IMR-90 (cell line): ENCODE measurements around the gene ENOX1. TPM values are rescaled to one million over a fixed set of nuclear protein-coding genes. Genes with fewer than 3 reads are reported as not detected.
A peak's percentile ranks its signal among the peaks of the same experiment; 100 is the strongest.

Experiments used
- ATAC-seq: fragments of 200-7000 bp; cut with Tn5 transposase; 2 replicates; pipeline ENCODE4 v1.9.1; 2020; ENCODE audit warnings: low read depth, mild to moderate bottlenecking, moderate library complexity
- BruUV-seq: library from RNA; stranded (reverse); fragments of 400-500 nt; replicated peaks from 2 replicates; lab custom pipeline; 2021; lab: Mats Ljungman, UMichigan
- CTCF ChIA-PET: fragments of 300-600 bp; formaldehyde crosslinking; extraction: SDS; loops from one replicate; lab custom pipeline; 2021; ENCODE audit warnings: antibody characterized with exemption; lab: Yijun Ruan, JAX
- POLR2A ChIA-PET: fragments of 300-600 bp; sonication (Branson Sonifier 250); formaldehyde crosslinking; loops from one replicate; lab custom pipeline; 2022; ENCODE audit warnings: antibody characterized with exemption; ENCODE audit not compliant: unreplicated experiment; lab: Charles Lee
- DNase-seq: peaks from one replicate; pipeline ENCODE4 v3.0.0; 2013
- H2AFZ ChIP-seq: replicated peaks from 2 replicates; pipeline ENCODE3; 2013; ENCODE audit warnings: low read length, mild to moderate bottlenecking; ENCODE audit not compliant: poor library complexity
- H2AK5ac ChIP-seq: 2 replicates; pipeline ENCODE4 v1.6.1; 2013; ENCODE audit warnings: low read depth, low read length, inconsistent platforms
- H2AK9ac ChIP-seq: replicated peaks from 2 replicates; pipeline ENCODE3; 2013; ENCODE audit warnings: mild to moderate bottlenecking, low read depth, low read length, moderate library complexity; ENCODE audit not compliant: poor library complexity
- H2BK120ac ChIP-seq: 2 replicates; pipeline ENCODE4 v1.6.1; 2013; ENCODE audit warnings: low read depth, low read length, inconsistent platforms
- H2BK15ac ChIP-seq: 3 replicates; pipeline ENCODE4 v1.6.1; 2013; ENCODE audit warnings: low read depth, low read length, inconsistent platforms
- H2BK20ac ChIP-seq: 2 replicates; pipeline ENCODE4 v1.6.1; 2013; ENCODE audit warnings: low read depth, mild to moderate bottlenecking, inconsistent platforms, low read length, moderate library complexity
- H2BK5ac ChIP-seq: 2 replicates; pipeline ENCODE4 v1.6.1; 2013; ENCODE audit warnings: mild to moderate bottlenecking, low read depth, low read length, inconsistent platforms; ENCODE audit not compliant: poor library complexity, severe bottlenecking
- H3K14ac ChIP-seq: replicated peaks from 2 replicates; pipeline ENCODE4 v1.6.1; 2013; ENCODE audit warnings: low read depth, low read length, inconsistent platforms
- H3K18ac ChIP-seq: 2 replicates; pipeline ENCODE4 v1.6.1; 2013; ENCODE audit warnings: low read depth, low read length, control low read depth
- H3K23ac ChIP-seq: 2 replicates; pipeline ENCODE4 v1.6.1; 2013; ENCODE audit warnings: low read depth, low read length, inconsistent platforms
- H3K27ac ChIP-seq: 2 replicates; pipeline ENCODE4 v1.5.1; 2013; ENCODE audit warnings: mild to moderate bottlenecking, control low read depth, low read length; ENCODE audit not compliant: insufficient read depth
- H3K27me3 ChIP-seq: 2 replicates; pipeline ENCODE4 v1.6.1; 2013; ENCODE audit warnings: low read length; ENCODE audit not compliant: control insufficient read depth, insufficient read depth
- H3K36me3 ChIP-seq: 2 replicates; pipeline ENCODE4 v1.6.1; 2013; ENCODE audit warnings: low read length, mixed read lengths; ENCODE audit not compliant: control insufficient read depth, insufficient read depth
- H3K4ac ChIP-seq: 2 replicates; pipeline ENCODE4 v1.6.1; 2013; ENCODE audit warnings: low read depth, low read length, inconsistent platforms
- H3K4me1 ChIP-seq: 2 replicates; pipeline ENCODE4 v1.6.1; 2013; ENCODE audit warnings: low read length, mixed read lengths; ENCODE audit not compliant: control insufficient read depth, insufficient read depth
- H3K4me2 ChIP-seq: 2 replicates; pipeline ENCODE4 v1.6.1; 2013; ENCODE audit warnings: low read depth, mild to moderate bottlenecking, control low read depth, low read length, moderate library complexity
- H3K4me3 ChIP-seq: 2 replicates; pipeline ENCODE4 v1.5.1; 2013; ENCODE audit warnings: low read depth, mild to moderate bottlenecking, control low read depth, low read length, moderate library complexity; ENCODE audit not compliant: insufficient read depth
- H3K56ac ChIP-seq: 2 replicates; pipeline ENCODE4 v1.6.1; 2013; ENCODE audit warnings: low read length, inconsistent platforms; ENCODE audit not compliant: insufficient read depth; ENCODE audit errors: extremely low read depth
- H3K79me1 ChIP-seq, 2 experiments: 2 replicates each; pipeline ENCODE4 v1.6.1; 2013; ENCODE audit warnings: low read length in 2 of 2, inconsistent platforms in 1 of 2, low read depth in 1 of 2
- H3K9ac ChIP-seq: 2 replicates; pipeline ENCODE4 v1.6.1; 2013; ENCODE audit warnings: low read depth, low read length, control low read depth
- H3K9me1 ChIP-seq: 2 replicates; pipeline ENCODE4 v1.6.1; 2013; ENCODE audit warnings: low read length, inconsistent platforms; ENCODE audit not compliant: insufficient read depth
- H3K9me3 ChIP-seq: 2 replicates; pipeline ENCODE4 v1.6.1; 2013; ENCODE audit warnings: low read length; ENCODE audit not compliant: control insufficient read depth, insufficient read depth
- H4K20me1 ChIP-seq: 2 replicates; pipeline ENCODE4 v1.6.1; 2013; ENCODE audit warnings: low read length, inconsistent platforms; ENCODE audit not compliant: insufficient read depth
- H4K5ac ChIP-seq: 2 replicates; pipeline ENCODE4 v1.6.1; 2013; ENCODE audit warnings: mild to moderate bottlenecking, low read depth, low read length, control low read depth
- H4K8ac ChIP-seq, 2 experiments: 2 replicates each; pipeline ENCODE4 v1.6.1; 2013; ENCODE audit warnings: low read depth in 2 of 2, low read length in 2 of 2, control low read depth in 1 of 2, inconsistent platforms in 1 of 2
- H4K91ac ChIP-seq: 2 replicates; pipeline ENCODE4 v1.6.1; 2013; ENCODE audit warnings: low read depth, low read length, inconsistent platforms; ENCODE audit not compliant: insufficient read depth
- BHLHE40 ChIP-seq: fragments of 150-350 bp; IDR thresholded peaks from 2 replicates; pipeline ENCODE4 v1.6.1; 2016; ENCODE audit warnings: mild to moderate bottlenecking, low read depth, low read length
- CEBPB ChIP-seq: IDR thresholded peaks from 2 replicates; pipeline ENCODE4 v1.6.1; 2012; ENCODE audit warnings: low read depth, low read length, improper control_type of control experiment
- CHD1 ChIP-seq: IDR thresholded peaks from 2 replicates; pipeline ENCODE4 v1.6.1; 2012; ENCODE audit warnings: low read depth, low read length, improper control_type of control experiment
- FOS ChIP-seq: fragments of 150-350 bp; IDR thresholded peaks from 2 replicates; pipeline ENCODE4 v1.6.1; 2016; ENCODE audit warnings: low read depth, low read length
- MAFK ChIP-seq: IDR thresholded peaks from 2 replicates; pipeline ENCODE4 v1.6.1; 2012; ENCODE audit warnings: low read depth, low read length, improper control_type of control experiment
- MAZ ChIP-seq: IDR thresholded peaks from 2 replicates; pipeline ENCODE4 v1.6.1; 2012; ENCODE audit warnings: low read depth, mild to moderate bottlenecking, low read length, improper control_type of control experiment, moderate library complexity, borderline replicate concordance
- MXI1 ChIP-seq: IDR thresholded peaks from 2 replicates; pipeline ENCODE4 v1.6.1; 2012; ENCODE audit warnings: low read depth, mild to moderate bottlenecking, low read length, moderate library complexity, borderline replicate concordance
- NFE2L2 ChIP-seq: fragments of 150-350 bp; IDR thresholded peaks from 2 replicates; pipeline ENCODE4 v1.6.1; 2016; ENCODE audit warnings: low read depth, mild to moderate bottlenecking, low read length
- POLR2A ChIP-seq: IDR thresholded peaks from 2 replicates; pipeline ENCODE4 v1.6.1; 2012; ENCODE audit warnings: mild to moderate bottlenecking, low read depth, low read length
- RAD21 ChIP-seq: IDR thresholded peaks from 2 replicates; pipeline ENCODE4 v1.6.1; 2012; ENCODE audit warnings: low read length, improper control_type of control experiment
- RCOR1 ChIP-seq: IDR thresholded peaks from 2 replicates; pipeline ENCODE4 v1.6.1; 2012; ENCODE audit warnings: mild to moderate bottlenecking, low read length, improper control_type of control experiment; ENCODE audit not compliant: insufficient replicate concordance
- RFX5 ChIP-seq: IDR thresholded peaks from 2 replicates; pipeline ENCODE4 v1.8.0; 2012; ENCODE audit warnings: low read depth, mild to moderate bottlenecking, low read length, moderate library complexity
- SMC3 ChIP-seq: fragments of 150-350 bp; IDR thresholded peaks from 2 replicates; pipeline ENCODE4 v1.6.1; 2016; ENCODE audit warnings: low read depth, mild to moderate bottlenecking, antibody characterized with exemption, low read length, moderate library complexity
- WGBS, 2 experiments: methylation state at CpG; one replicate each; pipeline versions ENCODE4 v1.1.5 to v1.1.7; 2013; ENCODE audit warnings: missing lambda C conversion rate in 2 of 2; ENCODE audit not compliant: insufficient read length in 1 of 2; ENCODE audit errors: extremely low coverage in 2 of 2; 5-methylcytosine and 5-hydroxymethylcytosine counted together
- dilution Hi-C: fragments of 300-500 bp; cut with HindIII; formaldehyde crosslinking; loops from one replicate; pipeline ENCODE4 v1.14.3; 2018; ENCODE audit warnings: low sequenced_read_pairs; ENCODE audit not compliant: unreplicated experiment
- in situ Hi-C: fragments of 300-500 bp; cut with MboI; formaldehyde crosslinking; loops from 3 replicates; pipeline ENCODE4 v1.14.3; 2019; ENCODE audit warnings: low sequenced_read_pairs, inconsistent platforms, mixed read lengths
- intact Hi-C: fragments of 100-400 bp; cut with micrococcal nuclease; formaldehyde crosslinking; loops from 2 replicates; pipeline ENCODE4 v1.10.0; 2022
- polyA plus RNA-seq, 3 experiments: library from polyadenylated mRNA; depleted of rRNA; stranded (reverse); fragments of >200 nt; gene quantifications; 2 replicates each; pipeline ENCODE4 v1.2.3, GENCODE V29; 2012; ENCODE audit warnings: low replicate concordance in 1 of 3
- total RNA-seq: library from RNA; depleted of rRNA; stranded (reverse); fragments of >200 nt; gene quantifications from 2 replicates; pipeline ENCODE4 v1.2.3, GENCODE V29; 2012
- TF ChIP-seq, protein P1 (sequence below): fragments of 150-350 bp; IDR thresholded peaks from 2 replicates; pipeline ENCODE4 v1.6.1; 2016; ENCODE audit warnings: low read depth, mild to moderate bottlenecking, low read length, moderate library complexity, borderline replicate concordance
- TF ChIP-seq, protein P2 (sequence below): fragments of 150-350 bp; IDR thresholded peaks from 2 replicates; pipeline ENCODE4 v1.6.1; 2017; ENCODE audit warnings: mild to moderate bottlenecking, antibody characterized with exemption, low read length, low read depth
- TF ChIP-seq, protein P3 (sequence below): conservative IDR thresholded peaks from 2 replicates; pipeline ENCODE4 v1.5.1; 2012; ENCODE audit warnings: mild to moderate bottlenecking, low read depth, low read length, improper control_type of control experiment

Gene ENOX1
- total and polyA plus RNA-seq, 2 of the 4 experiments (the other 2 are of a cell fraction), result 0.99 to 1.3 TPM

DNA sequence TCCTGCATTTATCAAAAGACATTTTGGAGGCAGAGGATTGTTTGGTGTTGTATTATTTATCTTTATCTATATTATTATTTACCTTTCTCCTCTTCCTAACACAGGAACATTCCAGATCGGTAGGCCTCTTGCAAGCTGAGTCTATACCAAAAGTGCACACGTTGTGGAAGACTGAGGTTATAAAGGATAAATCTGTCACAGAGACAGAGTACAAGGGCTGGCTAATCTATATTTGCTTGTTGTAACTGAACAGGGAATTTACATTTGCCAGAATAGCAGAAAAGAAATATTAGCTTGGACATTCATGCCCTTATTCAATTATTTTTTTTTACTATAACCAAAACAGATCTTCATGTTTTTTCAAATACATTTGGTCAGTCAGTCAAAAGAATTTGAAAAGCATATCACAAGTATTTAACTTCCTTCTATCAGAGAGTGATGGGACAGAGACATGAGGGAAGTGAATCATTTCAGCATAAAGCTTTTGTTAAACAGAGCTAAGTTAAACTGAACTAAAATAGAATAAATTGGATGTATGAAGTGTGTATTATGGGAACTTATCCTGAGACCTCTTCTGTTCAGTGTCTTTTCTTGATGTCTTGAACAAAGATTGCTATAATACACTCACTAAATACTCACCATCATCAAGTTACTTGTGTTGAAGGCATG, 410.8 kb downstream of the ENOX1 start:
- H2BK120ac ChIP-seq, result no peak overlapping the region
- H2AK9ac ChIP-seq, result no peak overlapping the region
- BruUV-seq, result no TSS peak
- ATAC-seq (no peak), DNase-seq (no peak)
- H3K4me3 ChIP-seq, result no peak overlapping the region
- peak overlapping the region; percentile 49; the same call in 1 of the 2 replicates for H2AK5ac ChIP-seq
- in situ Hi-C loops (no loop called here), intact Hi-C loops (loop anchor here (10.0 kb wide), 1 partner anchor 499 kb away; the partner anchor contains the start of genes CCDC122 and LACC1), dilution Hi-C loops (no loop called here)
- no peak overlapping the region for H4K8ac ChIP-seq
- H3K4me2 ChIP-seq, result no peak overlapping the region
- H3K4me1 ChIP-seq, result no peaks in the 10 kb centered on the region
- no peak overlapping the region for H2BK5ac ChIP-seq
- H3K9ac ChIP-seq, result no peak overlapping the region
- no peak overlapping the region for H3K27ac ChIP-seq
- TF ChIP-seq, protein P1, sequence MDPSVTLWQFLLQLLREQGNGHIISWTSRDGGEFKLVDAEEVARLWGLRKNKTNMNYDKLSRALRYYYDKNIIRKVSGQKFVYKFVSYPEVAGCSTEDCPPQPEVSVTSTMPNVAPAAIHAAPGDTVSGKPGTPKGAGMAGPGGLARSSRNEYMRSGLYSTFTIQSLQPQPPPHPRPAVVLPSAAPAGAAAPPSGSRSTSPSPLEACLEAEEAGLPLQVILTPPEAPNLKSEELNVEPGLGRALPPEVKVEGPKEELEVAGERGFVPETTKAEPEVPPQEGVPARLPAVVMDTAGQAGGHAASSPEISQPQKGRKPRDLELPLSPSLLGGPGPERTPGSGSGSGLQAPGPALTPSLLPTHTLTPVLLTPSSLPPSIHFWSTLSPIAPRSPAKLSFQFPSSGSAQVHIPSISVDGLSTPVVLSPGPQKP, result no peak
- no peak for TF ChIP-seq RCOR1
- no peak for TF ChIP-seq MAFK
- no peak for TF ChIP-seq RFX5
- no peak for TF ChIP-seq MAZ
- TF ChIP-seq RAD21, result no peak
- no peak for TF ChIP-seq FOS
- TF ChIP-seq, protein P2, sequence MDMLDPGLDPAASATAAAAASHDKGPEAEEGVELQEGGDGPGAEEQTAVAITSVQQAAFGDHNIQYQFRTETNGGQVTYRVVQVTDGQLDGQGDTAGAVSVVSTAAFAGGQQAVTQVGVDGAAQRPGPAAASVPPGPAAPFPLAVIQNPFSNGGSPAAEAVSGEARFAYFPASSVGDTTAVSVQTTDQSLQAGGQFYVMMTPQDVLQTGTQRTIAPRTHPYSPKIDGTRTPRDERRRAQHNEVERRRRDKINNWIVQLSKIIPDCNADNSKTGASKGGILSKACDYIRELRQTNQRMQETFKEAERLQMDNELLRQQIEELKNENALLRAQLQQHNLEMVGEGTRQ, result no peak
- TF ChIP-seq BHLHE40, result no peak
- TF ChIP-seq, protein P3, sequence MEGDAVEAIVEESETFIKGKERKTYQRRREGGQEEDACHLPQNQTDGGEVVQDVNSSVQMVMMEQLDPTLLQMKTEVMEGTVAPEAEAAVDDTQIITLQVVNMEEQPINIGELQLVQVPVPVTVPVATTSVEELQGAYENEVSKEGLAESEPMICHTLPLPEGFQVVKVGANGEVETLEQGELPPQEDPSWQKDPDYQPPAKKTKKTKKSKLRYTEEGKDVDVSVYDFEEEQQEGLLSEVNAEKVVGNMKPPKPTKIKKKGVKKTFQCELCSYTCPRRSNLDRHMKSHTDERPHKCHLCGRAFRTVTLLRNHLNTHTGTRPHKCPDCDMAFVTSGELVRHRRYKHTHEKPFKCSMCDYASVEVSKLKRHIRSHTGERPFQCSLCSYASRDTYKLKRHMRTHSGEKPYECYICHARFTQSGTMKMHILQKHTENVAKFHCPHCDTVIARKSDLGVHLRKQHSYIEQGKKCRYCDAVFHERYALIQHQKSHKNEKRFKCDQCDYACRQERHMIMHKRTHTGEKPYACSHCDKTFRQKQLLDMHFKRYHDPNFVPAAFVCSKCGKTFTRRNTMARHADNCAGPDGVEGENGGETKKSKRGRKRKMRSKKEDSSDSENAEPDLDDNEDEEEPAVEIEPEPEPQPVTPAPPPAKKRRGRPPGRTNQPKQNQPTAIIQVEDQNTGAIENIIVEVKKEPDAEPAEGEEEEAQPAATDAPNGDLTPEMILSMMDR, result no peak
- TF ChIP-seq NFE2L2, result no peak
- TF ChIP-seq CHD1, result no peak
- TF ChIP-seq MXI1, result no peak
- no peak for TF ChIP-seq CEBPB
- TF ChIP-seq SMC3, result no peak
- no peak for TF ChIP-seq POLR2A
- H3K18ac ChIP-seq, result no peak overlapping the region
- no peaks in the 10 kb centered on the region for H3K9me1 ChIP-seq
- H3K4ac ChIP-seq, result no peak overlapping the region
- ChIA-PET POLR2A (no interaction called here), CTCF (no interaction called here)
- no peak overlapping the region for H3K56ac ChIP-seq
- no peak overlapping the region for H3K23ac ChIP-seq
- H2AFZ ChIP-seq, result no peak overlapping the region
- H3K14ac ChIP-seq, result no peak overlapping the region
- H3K9me3 ChIP-seq, result no peaks in the 10 kb centered on the region
- no CpG with 5 or more reads among the region's 2 CpGs for WGBS, 2 experiments
- no peak overlapping the region for H2BK15ac ChIP-seq
- H3K27me3 ChIP-seq, result no peaks in the 10 kb centered on the region; the same call in 1 of the 2 replicates
- no peaks in the 10 kb centered on the region for H4K20me1 ChIP-seq
- H2BK20ac ChIP-seq, result no peak overlapping the region
- H3K36me3 ChIP-seq, result no peaks in the 10 kb centered on the region
- no peak overlapping the region for H4K91ac ChIP-seq
- no peak overlapping the region for H4K5ac ChIP-seq
- H3K79me1 ChIP-seq, result no peaks in the 10 kb centered on the region
